ENCODE data around the gene CAVIN1. TPM values are rescaled to one million over a fixed set of nuclear protein-coding genes. Genes with fewer than 3 reads are reported as not detected.

Gene CAVIN1
- total and polyA plus RNA-seq, 10 donors, result 25.3 to 224 (median 131) TPM

GRCh38 chr17:42389899-42390298, 33.2 kb downstream of the CAVIN1 start:
- Histone ChIP-seq H3K4me3 (no peak overlapping the region), H3K36me3 (no peaks in the 10 kb centered on the region), H3K9me3 (no peaks in the 10 kb centered on the region), H3K27me3 (replicated peaks in 1 of 7) (no peaks in the 10 kb centered on the region), H3K4me1 (peaks cover 30 to 58% (median 42%) of the 10 kb centered on the region in 6 donors), H3K27ac (peak overlapping the region in 6 of 8 donors; percentile 99 to 100 (median 100))
- TF ChIP-seq CTCF (IDR thresholded peaks at IDR 0.05 in 8 of 11, conservative IDR thresholded peaks at IDR 0.05 in 3 of 11) (no peak), POLR2AphosphoS5 (IDR thresholded peaks at IDR 0.05) (no peak), POLR2A (IDR thresholded peaks at IDR 0.05) (no peak)
- intact Hi-C loops (cut with DNase I; ENCODE audit: low total_unique reads), result no loop called here
- 93 to 97% (median 96%) methylated on average over 5 of the region's 5 CpGs for WGBS, 5 donors
- DNase-seq, result no peak

DNA sequence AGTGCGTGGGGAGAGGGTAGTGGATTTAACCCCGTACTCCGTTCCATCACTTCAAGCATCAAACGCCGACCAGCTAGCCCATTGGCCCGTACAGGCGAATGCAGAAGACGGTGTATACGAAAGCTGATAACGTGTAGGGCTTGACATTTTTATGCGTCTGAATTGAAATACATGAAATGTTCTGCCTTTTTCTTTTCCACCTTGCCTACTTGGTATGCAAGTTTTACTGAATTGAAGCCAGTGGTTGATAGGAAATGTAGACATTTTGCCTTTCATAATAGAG, 34.0 kb downstream of the CAVIN1 start:
- Histone ChIP-seq H3K4me3 (peak overlapping the region; percentile 8 to 91 (median 70)), H3K9me3 (no peaks in the 10 kb centered on the region), H3K4me1 (peaks cover 32 to 66% (median 50%) of the 10 kb centered on the region in 6 donors), H3K36me3 (peaks cover 0 to 4% (median 0%) of the 10 kb centered on the region in 6 donors), H3K27me3 (replicated peaks in 1 of 7) (no peaks in the 10 kb centered on the region), H3K27ac (peak overlapping the region; percentile 93 to 100 (median 100))
- TF ChIP-seq POLR2AphosphoS5 (IDR thresholded peaks at IDR 0.05) (no peak), POLR2A (IDR thresholded peaks at IDR 0.05) (no peak), CTCF (IDR thresholded peaks at IDR 0.05 in 8 of 11, conservative IDR thresholded peaks at IDR 0.05 in 3 of 11) (no peak)
- no peak for DNase-seq
- intact Hi-C loops (cut with DNase I; ENCODE audit: low total_unique reads), result no loop called here
- WGBS, 5 donors, result 0 to 1% (median 1%) methylated on average over 11 of the region's 11 CpGs

DNA sequence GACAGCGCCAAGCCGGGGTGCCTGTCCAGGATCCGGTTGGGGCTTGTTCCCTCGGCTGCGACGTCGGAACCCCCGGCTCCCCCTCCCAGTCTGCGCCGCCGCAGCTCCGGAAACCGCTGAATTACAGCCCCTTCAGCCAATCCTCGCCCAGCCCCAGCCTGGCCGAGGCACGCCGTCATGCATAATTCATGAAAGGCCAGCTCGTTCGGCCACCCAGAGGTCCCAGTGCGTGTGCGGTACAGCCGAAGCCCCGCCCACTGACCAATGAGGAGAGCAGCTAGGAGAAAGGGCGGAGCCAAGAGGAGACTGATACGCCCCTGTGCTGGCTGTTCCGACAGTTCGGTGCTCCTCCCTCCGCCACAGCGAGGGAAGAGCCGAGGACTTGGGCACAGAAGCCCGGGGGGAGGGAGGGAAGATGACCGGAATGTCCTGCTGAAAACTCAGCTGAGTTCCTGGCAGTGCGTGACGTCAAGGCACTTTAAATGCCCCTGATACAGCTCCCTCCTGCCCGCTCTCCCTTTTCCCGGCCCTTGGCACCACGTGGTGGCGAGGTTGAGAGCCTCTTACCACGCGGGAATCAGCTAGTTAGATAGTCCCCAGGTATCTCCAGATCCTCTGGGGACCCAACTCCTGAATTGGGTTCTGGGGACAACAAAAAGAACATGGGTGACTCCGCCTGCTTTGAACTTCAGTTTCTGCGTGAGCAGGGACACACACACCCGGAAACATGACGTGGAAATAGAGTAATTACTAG, 34.5 kb downstream of the CAVIN1 start, which contains the start of gene STAT3:
TSS of gene STAT3 (minus strand) at position 62 of the 754 bp plus-strand sequence. CDS start 39,926 bp downstream, outside the sequence.
- intact Hi-C loops (cut with DNase I; ENCODE audit: low total_unique reads), result no loop called here
- H3K4me1 ChIP-seq, result peaks cover 33 to 70% (median 53%) of the 10 kb centered on the region in 6 donors
- DNase-seq, result peak; percentile 100
- H3K4me3 ChIP-seq, result peak within 1 kb of the TSS; percentile 70 to 91 (median 84)
- peaks cover 0 to 9% (median 1%) of the 10 kb centered on the region in 6 donors for H3K36me3 ChIP-seq
- TF ChIP-seq POLR2AphosphoS5 (IDR thresholded peaks at IDR 0.05) (peak; percentile 95 to 99 (median 99)), CTCF (IDR thresholded peaks at IDR 0.05 in 8 of 11, conservative IDR thresholded peaks at IDR 0.05 in 3 of 11) (peak in 6 of 11 experiments; percentile 24 to 46 (median 38)), POLR2A (IDR thresholded peaks at IDR 0.05) (peak; percentile 88 to 99 (median 95))
- 0 to 1% (median 0%) methylated on average over 24 to 44 of the region's 44 CpGs for WGBS, 5 donors
- H3K27me3 ChIP-seq (replicated peaks in 1 of 7), result no peaks in the 10 kb centered on the region
- no peaks in the 10 kb centered on the region for H3K9me3 ChIP-seq
- peak within 1 kb of the TSS; percentile 95 to 100 (median 100) for H3K27ac ChIP-seq

GRCh38 chr17:42387661-42388380, 35.2 kb downstream of the CAVIN1 start:
- Histone ChIP-seq H3K4me1 (peaks cover 37 to 71% (median 58%) of the 10 kb centered on the region in 6 donors), H3K27me3 (replicated peaks in 1 of 7) (no peaks in the 10 kb centered on the region), H3K27ac (peak overlapping the region; percentile 95 to 100 (median 100)), H3K9me3 (no peaks in the 10 kb centered on the region), H3K4me3 (peak overlapping the region; percentile 70 to 91 (median 84)), H3K36me3 (peaks cover 0 to 16% (median 2%) of the 10 kb centered on the region in 6 donors)
- intact Hi-C loops (cut with DNase I; ENCODE audit: low total_unique reads), result no loop called here
- WGBS, 5 donors, result 0 to 1% (median 1%) methylated on average over 55 to 62 of the region's 62 CpGs
- peak in 2 of 3 donors; percentile 59 to 78 for TF ChIP-seq POLR2AphosphoS5 (IDR thresholded peaks at IDR 0.05)
- no peak for TF ChIP-seq CTCF (IDR thresholded peaks at IDR 0.05 in 8 of 11, conservative IDR thresholded peaks at IDR 0.05 in 3 of 11)
- peak in 2 of 3 donors; percentile 16 to 43 for TF ChIP-seq POLR2A (IDR thresholded peaks at IDR 0.05)
- peak; percentile 92 for DNase-seq
